Muscle layer of duodenum (tissue), 2 donors: ENCODE results near the gene CLDN2.

ENCODE experiments used
- H3K27ac ChIP-seq: one replicate; pipeline ENCODE4 v1.7.0; 2013; ENCODE audit warnings: mild to moderate bottlenecking, low read length
- H3K27me3 ChIP-seq: one replicate; pipeline ENCODE4 v1.7.0; 2013; ENCODE audit warnings: low read depth, mild to moderate bottlenecking, control low read depth, low read length
- H3K36me3 ChIP-seq, 2 donors: one replicate each; pipeline ENCODE4 v1.7.0; 2013; ENCODE audit warnings: low read length in 2 of 2, control low read depth in 1 of 2, mild to moderate bottlenecking in 1 of 2; ENCODE audit not compliant: insufficient read depth in 2 of 2, control insufficient read depth in 1 of 2
- H3K4me1 ChIP-seq, 2 donors: one replicate each; pipeline ENCODE4 v1.7.0; 2013; ENCODE audit warnings: low read length in 2 of 2, mild to moderate bottlenecking in 2 of 2, control low read depth in 1 of 2, moderate library complexity in 1 of 2; ENCODE audit not compliant: insufficient read depth in 2 of 2, control insufficient read depth in 1 of 2
- H3K4me3 ChIP-seq, 2 donors: one replicate each; pipeline ENCODE4 v1.7.0; 2013; ENCODE audit warnings: low read length in 2 of 2, low read depth in 1 of 2, mild to moderate bottlenecking in 1 of 2
- H3K9me3 ChIP-seq, 2 donors: one replicate each; pipeline ENCODE4 v1.7.0; 2013; ENCODE audit warnings: low read length in 2 of 2, control low read depth in 1 of 2, mild to moderate bottlenecking in 1 of 2; ENCODE audit not compliant: control insufficient read depth in 1 of 2
- donor health status: healthy.

Gene CLDN2

DNA sequence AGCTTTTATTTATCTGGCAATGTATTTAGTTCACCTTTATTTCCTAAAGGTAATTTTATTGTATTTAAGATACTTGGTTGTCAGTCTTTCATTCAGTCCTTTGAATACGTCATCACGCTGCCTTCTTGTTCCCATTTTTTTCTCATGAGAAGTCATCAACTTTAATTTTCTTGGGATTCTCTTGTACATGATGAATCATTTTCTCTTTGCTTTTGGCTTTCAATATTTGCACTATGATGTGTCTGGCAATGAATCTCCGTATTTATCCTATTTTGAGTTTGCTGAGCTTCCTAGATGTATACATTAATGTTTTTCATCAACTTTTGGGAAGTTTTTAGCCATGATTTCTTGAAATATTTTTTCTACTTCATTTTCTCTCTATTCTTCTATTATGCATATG, 28.4 kb downstream of the CLDN2 start:
- Histone ChIP-seq H3K4me3 (no peak overlapping the region), H3K36me3 (peaks cover 0 to 8% of the 10 kb centered on the region in 2 donors), H3K27ac (no peak overlapping the region), H3K4me1 (no peaks in the 10 kb centered on the region), H3K27me3 (no peaks in the 10 kb centered on the region), H3K9me3 (no peaks in the 10 kb centered on the region)

DNA sequence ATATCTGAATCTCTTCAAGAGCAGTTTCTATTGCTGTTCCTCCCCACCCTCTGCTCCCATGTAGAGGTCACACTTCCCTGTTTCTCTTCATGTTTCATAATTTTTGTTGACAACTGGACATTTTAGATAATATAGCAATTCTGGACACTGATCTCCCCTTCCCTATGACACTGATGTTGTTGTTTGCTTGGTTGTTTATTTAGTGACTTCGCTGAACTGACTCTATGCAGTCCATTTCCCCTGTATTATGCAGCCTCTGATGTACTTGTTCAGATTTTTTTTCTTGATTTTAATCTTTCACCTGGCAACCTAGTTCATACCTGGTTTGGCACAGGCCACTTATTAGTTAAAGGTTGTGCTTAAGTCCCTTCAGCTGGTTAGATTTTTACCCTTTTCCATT, 29.2 kb downstream of the CLDN2 start:
- Histone ChIP-seq H3K27me3 (no peaks in the 10 kb centered on the region), H3K4me1 (no peaks in the 10 kb centered on the region), H3K9me3 (no peaks in the 10 kb centered on the region), H3K36me3 (peaks cover 0 to 8% of the 10 kb centered on the region in 2 donors), H3K4me3 (no peak overlapping the region), H3K27ac (no peak overlapping the region)

DNA sequence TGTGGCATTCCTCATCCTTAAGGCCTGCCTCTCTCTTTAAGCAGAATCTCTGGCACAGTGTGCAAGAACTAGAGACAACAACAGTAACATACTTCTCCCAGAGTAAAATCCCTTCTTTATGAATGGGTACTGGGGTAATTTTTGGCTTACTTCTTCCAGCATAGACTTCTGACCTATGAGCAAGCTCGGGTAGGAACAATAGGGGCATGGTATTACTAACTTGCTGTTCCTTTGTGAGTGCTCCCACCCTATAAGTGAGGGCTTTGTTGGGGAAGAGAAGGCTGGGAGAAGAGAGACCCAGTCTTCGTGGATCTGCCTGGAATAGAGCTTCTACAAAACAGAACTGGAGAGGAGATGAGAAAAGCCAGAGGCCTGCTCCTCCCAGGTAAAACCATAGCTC, 30.2 kb downstream of the CLDN2 start:
- H3K36me3 ChIP-seq, result peaks cover 0 to 8% of the 10 kb centered on the region in 2 donors
- H3K9me3 ChIP-seq, result no peaks in the 10 kb centered on the region
- H3K27me3 ChIP-seq, result no peaks in the 10 kb centered on the region
- H3K4me1 ChIP-seq, result no peaks in the 10 kb centered on the region
- H3K4me3 ChIP-seq, result no peak overlapping the region
- no peak overlapping the region for H3K27ac ChIP-seq

DNA sequence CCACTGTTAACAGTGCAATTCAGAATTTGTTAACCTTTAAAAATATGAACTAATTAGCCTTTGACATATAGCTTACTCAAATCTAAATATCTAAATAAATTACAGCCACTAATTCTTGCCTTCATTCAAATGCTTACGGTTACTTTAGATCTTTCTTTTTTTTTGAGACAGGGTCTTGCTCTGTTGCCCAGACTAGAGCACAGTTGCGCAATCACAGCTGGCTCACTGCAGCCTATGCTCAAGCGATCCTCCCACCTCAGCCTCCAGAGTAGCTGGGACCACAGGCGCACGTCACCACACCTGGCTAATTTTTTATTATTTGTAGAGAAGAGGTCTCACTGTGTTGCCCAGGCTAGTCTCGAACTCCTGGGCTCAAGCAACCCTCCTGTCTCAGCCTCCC, 31.0 kb downstream of the CLDN2 start:
- Histone ChIP-seq H3K4me1 (no peaks in the 10 kb centered on the region), H3K36me3 (peaks cover 4 to 11% of the 10 kb centered on the region in 2 donors), H3K27ac (no peak overlapping the region), H3K4me3 (no peak overlapping the region), H3K9me3 (no peaks in the 10 kb centered on the region), H3K27me3 (no peaks in the 10 kb centered on the region)

DNA sequence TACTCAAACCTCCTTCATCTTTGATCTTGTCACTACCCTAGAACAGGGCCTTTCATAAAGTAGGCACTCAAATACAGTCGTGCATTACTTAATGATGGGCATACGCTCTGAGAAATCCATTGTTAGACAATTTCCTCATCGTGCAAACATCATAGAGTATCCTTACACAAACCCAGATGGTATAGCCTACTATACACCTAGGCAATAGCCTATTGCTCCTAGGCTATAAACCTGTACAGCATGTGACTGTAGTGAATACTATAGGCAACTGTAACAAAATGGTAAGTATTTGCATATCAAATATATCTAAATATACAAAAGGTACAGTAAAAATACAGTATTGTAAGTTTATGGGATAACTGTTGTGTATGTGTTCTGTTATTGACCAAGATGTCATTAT, 31.9 kb downstream of the CLDN2 start:
- H3K4me3 ChIP-seq, result no peak overlapping the region
- H3K27me3 ChIP-seq, result no peaks in the 10 kb centered on the region
- H3K27ac ChIP-seq, result no peak overlapping the region
- no peaks in the 10 kb centered on the region for H3K4me1 ChIP-seq
- peaks cover 8 to 11% of the 10 kb centered on the region in 2 donors for H3K36me3 ChIP-seq
- H3K9me3 ChIP-seq, result no peaks in the 10 kb centered on the region

DNA sequence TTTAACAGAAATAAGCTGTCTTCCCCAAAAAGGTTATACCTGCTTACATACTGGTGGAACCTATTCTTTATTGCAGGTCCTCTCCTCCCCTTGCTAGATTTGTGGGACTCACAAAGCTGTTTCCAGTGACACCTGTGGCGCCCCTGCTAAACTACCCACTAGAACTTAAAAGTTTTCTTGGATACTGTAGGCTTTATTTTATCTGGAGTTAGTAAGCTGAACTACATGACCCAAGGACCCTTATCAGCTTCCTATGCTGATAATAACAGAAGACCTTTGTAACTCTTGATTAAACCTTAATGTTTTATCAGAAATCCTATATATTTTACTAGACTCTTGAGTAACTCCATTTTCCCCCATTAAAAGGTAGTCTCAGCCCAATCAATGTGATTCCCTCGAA, 32.3 kb downstream of the CLDN2 start:
- Histone ChIP-seq H3K27me3 (no peaks in the 10 kb centered on the region), H3K36me3 (peaks cover 9 to 11% of the 10 kb centered on the region in 2 donors), H3K9me3 (no peaks in the 10 kb centered on the region), H3K27ac (no peak overlapping the region), H3K4me1 (no peaks in the 10 kb centered on the region), H3K4me3 (no peak overlapping the region)

DNA sequence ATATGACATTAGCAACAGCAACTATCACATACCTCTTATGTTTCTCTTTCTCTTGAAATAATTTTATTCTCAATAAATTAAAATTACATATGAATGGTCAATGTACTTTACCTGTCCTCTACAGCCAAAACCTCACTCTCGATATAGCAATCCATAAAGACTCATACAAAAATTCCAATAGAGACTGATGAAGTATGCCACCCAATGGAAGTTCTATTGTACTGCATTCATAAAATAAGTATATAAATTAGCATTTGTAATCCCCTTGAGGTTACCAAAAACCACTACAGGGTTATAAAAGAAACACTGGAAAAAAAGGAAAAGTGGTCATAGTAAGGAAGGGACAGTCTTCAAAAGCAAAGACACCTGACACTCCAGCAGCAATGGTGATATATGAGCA, 32.8 kb downstream of the CLDN2 start:
- H3K36me3 ChIP-seq, result peaks cover 14% of the 10 kb centered on the region in 2 donors
- H3K27me3 ChIP-seq, result no peaks in the 10 kb centered on the region
- H3K9me3 ChIP-seq, result no peaks in the 10 kb centered on the region
- H3K4me1 ChIP-seq, result no peaks in the 10 kb centered on the region
- H3K27ac ChIP-seq, result no peak overlapping the region
- H3K4me3 ChIP-seq, result no peak overlapping the region

DNA sequence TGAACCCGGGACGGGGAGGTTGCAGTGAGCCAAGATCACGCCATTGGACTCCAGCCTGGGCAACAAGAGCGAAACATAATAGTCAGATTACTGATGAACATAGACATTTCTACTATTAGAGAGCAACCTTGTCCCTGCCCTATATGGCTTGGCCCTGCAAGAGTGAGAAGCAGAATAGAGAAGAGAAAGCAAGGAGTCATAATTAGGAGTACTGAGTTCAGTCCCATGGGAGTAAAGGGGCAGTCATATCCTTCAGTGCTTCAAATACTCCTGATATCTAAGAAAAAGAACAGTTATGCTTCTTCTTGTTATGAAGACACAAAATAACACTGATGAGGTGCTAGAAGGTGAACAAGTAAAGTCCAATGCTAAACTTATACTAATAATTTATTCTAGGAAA, 33.8 kb downstream of the CLDN2 start:
- peaks cover 14% of the 10 kb centered on the region in 2 donors for H3K36me3 ChIP-seq
- H3K27ac ChIP-seq, result no peak overlapping the region
- no peaks in the 10 kb centered on the region for H3K27me3 ChIP-seq
- H3K4me1 ChIP-seq, result no peaks in the 10 kb centered on the region
- H3K9me3 ChIP-seq, result no peaks in the 10 kb centered on the region
- no peak overlapping the region for H3K4me3 ChIP-seq

DNA sequence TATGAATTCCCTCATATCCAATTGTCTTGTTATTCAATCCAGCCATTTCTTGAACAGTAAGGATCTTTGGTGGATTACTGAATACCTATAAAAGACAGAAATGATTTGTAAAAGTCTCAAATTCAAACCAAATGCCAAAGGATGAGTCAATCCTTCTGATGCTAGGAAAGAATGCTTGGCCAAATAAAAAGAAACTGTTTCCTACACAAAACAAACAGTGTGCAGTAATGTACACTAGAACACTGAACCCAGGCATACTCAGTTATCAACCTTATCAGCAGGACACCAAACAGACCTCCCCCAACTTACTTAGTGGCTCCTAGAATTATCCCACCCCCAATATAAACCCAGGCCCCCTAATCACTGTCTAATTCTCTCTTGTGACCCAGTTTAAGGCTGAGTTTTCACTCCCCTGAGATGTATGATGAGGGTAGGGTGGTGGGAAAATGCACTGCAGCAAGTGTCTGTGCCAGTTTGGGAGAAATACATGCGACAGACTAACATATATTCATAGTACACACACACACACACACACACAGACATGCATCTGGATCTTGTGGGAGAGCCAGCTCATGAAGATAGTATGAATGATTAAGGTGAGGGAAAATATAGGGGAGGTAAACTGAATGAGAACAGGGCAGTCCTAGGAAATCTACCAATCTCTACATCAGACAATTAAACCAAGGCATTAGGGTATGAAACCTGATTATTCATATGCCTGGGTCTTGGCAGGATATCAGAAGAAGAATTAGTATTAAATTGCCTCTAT, 35.0 kb downstream of the CLDN2 start:
- H3K4me3 ChIP-seq, result no peak overlapping the region
- no peaks in the 10 kb centered on the region for H3K9me3 ChIP-seq
- H3K27ac ChIP-seq, result no peak overlapping the region
- H3K4me1 ChIP-seq, result no peaks in the 10 kb centered on the region
- peaks cover 10 to 17% of the 10 kb centered on the region in 2 donors for H3K36me3 ChIP-seq
- no peaks in the 10 kb centered on the region for H3K27me3 ChIP-seq

DNA sequence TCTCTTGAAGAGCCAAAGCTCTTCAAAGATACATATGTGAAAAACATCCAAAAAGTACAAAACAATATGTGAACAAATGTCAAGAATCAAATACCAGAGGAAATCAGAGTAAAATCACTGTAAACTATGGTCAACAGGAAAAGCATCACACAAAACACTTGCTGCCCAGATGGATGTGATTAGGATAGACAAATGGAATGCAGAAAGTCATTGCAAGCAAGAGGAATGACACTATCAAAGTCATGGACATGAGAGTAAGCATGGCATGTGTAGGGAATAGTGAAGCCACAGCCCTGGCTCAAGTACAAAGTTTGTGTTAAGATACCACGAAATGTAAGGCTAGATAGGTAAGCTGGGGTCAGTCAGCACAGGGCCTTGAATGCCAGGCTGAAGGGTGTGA, 37.7 kb downstream of the CLDN2 start:
- Histone ChIP-seq H3K4me1 (no peaks in the 10 kb centered on the region), H3K27me3 (no peaks in the 10 kb centered on the region), H3K27ac (no peak overlapping the region), H3K36me3 (peaks cover 10 to 26% of the 10 kb centered on the region in 2 donors), H3K9me3 (no peaks in the 10 kb centered on the region), H3K4me3 (no peak overlapping the region)

DNA sequence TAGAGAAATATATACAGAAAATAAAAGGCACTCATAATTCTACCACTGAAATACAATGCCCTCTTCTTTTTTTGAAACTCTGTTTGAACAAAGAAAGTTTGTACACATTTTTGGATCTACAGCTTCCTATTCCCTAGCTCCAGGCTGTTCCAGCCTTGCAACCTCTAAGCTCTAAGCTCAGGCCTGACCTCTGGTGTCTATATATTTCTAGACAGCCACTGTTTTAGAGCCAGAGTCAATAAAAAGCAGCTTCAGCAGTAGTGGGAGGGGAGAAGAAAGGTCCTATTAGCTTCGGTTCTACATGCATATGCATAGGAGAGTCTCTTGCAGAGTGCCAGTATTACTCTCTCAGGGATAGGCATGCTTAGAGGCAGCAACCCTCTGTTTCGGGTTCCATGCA, 39.7 kb downstream of the CLDN2 start:
- no peak overlapping the region for H3K4me3 ChIP-seq
- H3K36me3 ChIP-seq, result peaks cover 10 to 26% of the 10 kb centered on the region in 2 donors
- no peak overlapping the region for H3K27ac ChIP-seq
- H3K4me1 ChIP-seq, result no peaks in the 10 kb centered on the region
- H3K27me3 ChIP-seq, result no peaks in the 10 kb centered on the region
- no peaks in the 10 kb centered on the region for H3K9me3 ChIP-seq

DNA sequence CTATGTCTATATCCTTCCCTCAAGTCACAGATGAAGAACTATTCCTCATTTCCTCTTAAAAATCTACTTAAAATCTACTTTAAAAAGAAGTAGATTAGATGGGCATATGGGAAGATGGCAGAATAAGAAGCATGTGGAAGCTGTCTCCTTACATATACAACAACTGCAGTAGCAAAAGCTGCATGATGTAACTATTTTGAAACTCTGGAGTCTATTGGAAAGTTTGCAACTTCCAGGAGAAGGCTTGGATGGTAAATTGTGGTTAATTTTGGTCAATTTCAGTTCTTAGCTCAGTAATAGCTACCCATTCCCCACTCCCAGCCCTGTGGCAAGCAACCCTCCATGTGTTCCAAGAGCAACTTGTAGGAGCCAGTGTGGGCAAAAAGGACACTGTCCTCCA, 42.9 kb downstream of the CLDN2 start:
- H3K9me3 ChIP-seq, result no peaks in the 10 kb centered on the region
- peaks cover 4 to 15% of the 10 kb centered on the region in 2 donors for H3K36me3 ChIP-seq
- no peak overlapping the region for H3K27ac ChIP-seq
- H3K4me3 ChIP-seq, result no peak overlapping the region
- H3K4me1 ChIP-seq, result no peaks in the 10 kb centered on the region
- no peaks in the 10 kb centered on the region for H3K27me3 ChIP-seq
